GM12872 (cell line): ENCODE results near the gene TBKBP1.

Experiments
- CTCF ChIP-seq: IDR thresholded peaks from 3 replicates; pipeline ENCODE4 v1.5.1; 2011; ENCODE audit warnings: low read depth, mild to moderate bottlenecking, low read length, moderate library complexity; ENCODE audit not compliant: insufficient read depth

Gene TBKBP1

DNA sequence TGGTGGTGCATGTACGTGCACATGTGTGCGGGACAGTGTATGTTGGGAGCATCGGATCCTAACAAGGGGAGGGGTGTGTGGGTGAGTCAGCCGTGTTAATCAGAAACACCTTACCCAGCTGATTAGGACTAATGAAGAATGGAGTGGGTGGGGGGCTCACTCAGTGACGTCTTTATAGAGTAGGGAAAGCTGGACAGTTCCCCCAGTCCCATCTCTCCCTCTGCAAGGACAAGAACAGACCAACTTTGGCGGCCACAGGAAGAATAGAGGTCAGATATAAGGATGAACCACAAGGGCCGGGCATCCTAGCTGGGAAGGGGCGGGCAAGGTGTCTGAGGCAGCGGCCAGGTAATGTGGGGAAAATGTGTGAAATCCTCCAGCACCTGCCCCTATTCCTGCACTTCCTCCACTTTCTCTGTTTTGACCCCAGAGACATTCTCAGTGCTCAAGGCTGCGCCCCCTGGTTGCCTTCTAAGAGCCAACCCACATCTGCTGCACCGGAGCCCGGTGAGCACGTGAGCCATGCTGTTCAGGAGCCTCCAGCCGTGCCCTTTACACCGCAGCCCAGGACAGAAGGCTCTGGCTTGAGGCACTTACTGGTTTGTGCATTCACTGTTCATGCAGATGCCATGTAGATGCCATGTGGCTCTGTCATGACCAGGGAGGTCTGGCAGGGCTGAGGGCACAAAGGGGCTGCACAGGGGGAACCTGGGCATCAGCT is 20.2 kb downstream of the TBKBP1 start:
- peak; percentile 29; the same call in 1 of the 3 replicates for TF ChIP-seq CTCF

DNA sequence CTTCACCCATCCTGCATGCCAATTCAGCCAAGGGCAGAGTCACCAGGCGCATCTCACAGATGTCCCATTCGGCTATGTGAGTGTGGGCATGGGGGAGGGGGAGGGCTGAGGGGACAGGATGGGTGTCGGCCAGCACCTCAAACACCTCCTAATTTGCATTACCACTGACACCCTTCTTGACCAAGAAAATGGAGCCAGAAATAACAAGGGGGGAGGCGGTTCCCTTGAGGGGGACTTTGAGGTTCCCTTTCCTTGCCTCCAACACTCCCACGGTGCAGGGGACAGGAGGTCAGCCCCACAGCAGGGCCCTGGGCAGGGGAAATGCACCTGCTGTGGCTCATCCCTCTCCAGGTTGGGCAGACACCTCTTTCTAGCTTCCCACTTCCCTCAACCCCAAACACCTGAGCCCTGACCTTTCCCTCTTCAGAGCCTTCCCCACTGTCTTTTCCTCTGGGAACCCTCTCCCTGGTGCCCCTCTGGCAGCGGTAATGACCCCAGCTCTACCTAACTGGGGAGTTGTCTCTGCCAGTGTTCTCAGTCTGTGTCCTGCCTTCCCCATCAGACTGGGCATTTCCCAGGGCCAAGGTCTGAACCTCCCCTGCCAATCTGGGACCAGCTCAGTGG is 20.9 kb downstream of the TBKBP1 start:
- no peak for TF ChIP-seq CTCF

DNA sequence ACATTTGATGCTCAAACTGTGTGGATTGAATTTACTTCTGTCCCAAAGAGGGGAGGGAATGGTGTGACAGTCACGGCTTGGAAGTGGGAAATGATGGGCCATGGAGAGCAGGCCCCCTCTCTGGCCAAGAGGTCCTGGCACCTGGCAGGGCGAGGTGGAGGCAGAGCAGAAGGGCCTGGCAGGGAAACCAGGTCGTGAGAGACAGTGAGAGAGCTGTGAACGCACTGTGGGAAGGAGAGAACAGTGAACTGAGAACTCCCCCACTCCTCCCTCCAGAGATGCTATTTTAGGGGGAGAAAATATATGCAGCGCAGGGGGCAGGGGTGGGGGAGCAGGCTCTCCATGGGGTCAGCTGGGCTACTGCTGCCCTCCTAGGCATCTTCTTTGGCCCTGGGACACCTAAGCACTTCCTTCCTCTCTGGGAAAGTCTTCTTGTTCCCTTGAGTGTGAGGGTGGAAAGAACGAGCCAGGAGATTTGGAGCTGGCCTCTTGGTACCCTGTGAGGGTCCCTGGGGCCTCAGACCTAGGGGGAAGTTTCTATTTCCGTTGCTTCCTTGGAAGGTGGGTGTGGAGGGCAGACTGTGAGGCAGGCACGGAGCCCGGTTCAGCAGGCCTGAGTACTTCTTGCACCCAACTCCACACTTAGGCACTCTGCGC is 21.8 kb downstream of the TBKBP1 start:
- TF ChIP-seq CTCF = no peak

GRCh38 chr17:47716375-47716774 is 22.4 kb downstream of the TBKBP1 start:
- TF ChIP-seq CTCF = no peak

DNA sequence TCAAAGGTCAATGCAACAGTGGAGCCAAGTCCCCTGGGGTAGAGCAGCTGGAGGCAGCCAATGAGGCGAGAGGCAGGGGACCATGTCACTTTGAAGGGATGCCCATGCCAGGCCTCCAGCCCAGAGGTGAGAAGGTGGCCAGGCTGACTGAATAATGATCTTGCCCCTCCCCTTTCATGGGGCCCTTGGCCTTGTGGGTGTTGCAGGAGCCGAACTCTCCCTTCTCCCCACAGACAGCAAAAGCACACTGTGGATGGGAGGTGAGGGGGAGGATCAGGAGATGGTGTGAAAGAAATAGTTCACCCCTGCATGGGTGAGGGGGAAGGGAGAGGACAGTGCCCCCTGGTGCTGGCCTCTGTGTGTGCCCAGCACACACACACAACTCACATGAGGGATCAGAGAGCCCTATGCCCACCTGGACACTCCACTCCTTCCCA is 23.3 kb downstream of the TBKBP1 start:
- TF ChIP-seq CTCF = peak; percentile 61

- TF ChIP-seq CTCF = no peak
These were observed 24.1 kb downstream of the TBKBP1 start for GRCh38 chr17:47717979-47718621.
